Left lung (tissue), 10 donors: Measurements from ENCODE around the gene ARHGEF18. TPM values are rescaled to one million over a fixed set of nuclear protein-coding genes. Genes with fewer than 3 reads are reported as not detected.
A peak's percentile ranks its signal among the peaks of the same experiment; 100 is the strongest.
"Not testable (repeated sequence)": the region's sequence is repeated elsewhere in the genome, so short reads cannot be mapped to it uniquely, and the experiment has no call there.

ENCODE experiments used
- ATAC-seq: fragments of 200-7000 bp; cut with Tn5 transposase; one replicate; pipeline ENCODE4 v1.9.1; 2020; ENCODE audit warnings: moderate library complexity
- DNase-seq, 4 donors: peaks; one replicate each; pipeline ENCODE4 v3.0.0-alpha.2; 2013 to 2020
- H3K27ac ChIP-seq, 2 donors: fragments of 200-600 bp; sonication (generic) in 1 of 2; one replicate each; pipeline versions ENCODE4 v1.5.0 to v1.8.0; 2020 to 2021
- H3K27me3 ChIP-seq, 2 donors: fragments of 200-600 bp; sonication (generic) in 1 of 2; one replicate each; pipeline versions ENCODE4 v1.5.0 to v1.8.0; 2020 to 2021
- H3K36me3 ChIP-seq, 2 donors: fragments of 200-600 bp; sonication (generic) in 1 of 2; one replicate each; pipeline versions ENCODE4 v1.5.0 to v1.8.0; 2020 to 2021
- H3K4me1 ChIP-seq, 2 donors: fragments of 200-600 bp; one replicate each; pipeline ENCODE4 v1.8.0; 2021
- H3K4me3 ChIP-seq, 2 donors: fragments of 200-600 bp; sonication (generic) in 1 of 2; one replicate each; pipeline versions ENCODE4 v1.5.0 to v1.8.0; 2020 to 2021; ENCODE audit warnings: mild to moderate bottlenecking in 1 of 2
- H3K9me3 ChIP-seq, 2 donors: fragments of 200-600 bp; sonication (generic) in 1 of 2; one replicate each; pipeline versions ENCODE4 v1.5.0 to v1.8.0; 2020 to 2021
- CTCF ChIP-seq, 2 donors: fragments of 200-600 bp; sonication (generic) in 1 of 2; IDR thresholded peaks; one replicate each; pipeline versions ENCODE4 v1.5.0 to v1.8.0; 2021; ENCODE audit warnings: antibody characterized with exemption in 2 of 2
- intact Hi-C, 2 donors: fragments of 100-400 bp; cut with DNase I; formaldehyde crosslinking; loops; one replicate each; pipeline versions ENCODE4 v1.11.2 to v1.14.2; 2022
- polyA plus RNA-seq, 6 donors: library from polyadenylated mRNA; unstranded; fragments of 120-200 nt; gene quantifications; one replicate each; pipeline ENCODE4 v1.2.1, GENCODE V29; 2013; ENCODE audit not compliant: insufficient read length in 6 of 6
- total RNA-seq, 2 donors: library from RNA; stranded (reverse); fragmentation: NEBNext Ultra II Directional; extraction: Animal tissue kit (Norgen Biotek cat#: 25700); gene quantifications; one replicate each; pipeline ENCODE4 v1.2.1, GENCODE V29; 2021
- donor health status: DM: no; HTN: yes; CAD: no.
- donor health status: DM: no; HTN: no; CAD: no.

Gene ARHGEF18
- total and polyA plus RNA-seq, 8 donors: 24.6 to 61.2 (median 32.1) TPM

DNA sequence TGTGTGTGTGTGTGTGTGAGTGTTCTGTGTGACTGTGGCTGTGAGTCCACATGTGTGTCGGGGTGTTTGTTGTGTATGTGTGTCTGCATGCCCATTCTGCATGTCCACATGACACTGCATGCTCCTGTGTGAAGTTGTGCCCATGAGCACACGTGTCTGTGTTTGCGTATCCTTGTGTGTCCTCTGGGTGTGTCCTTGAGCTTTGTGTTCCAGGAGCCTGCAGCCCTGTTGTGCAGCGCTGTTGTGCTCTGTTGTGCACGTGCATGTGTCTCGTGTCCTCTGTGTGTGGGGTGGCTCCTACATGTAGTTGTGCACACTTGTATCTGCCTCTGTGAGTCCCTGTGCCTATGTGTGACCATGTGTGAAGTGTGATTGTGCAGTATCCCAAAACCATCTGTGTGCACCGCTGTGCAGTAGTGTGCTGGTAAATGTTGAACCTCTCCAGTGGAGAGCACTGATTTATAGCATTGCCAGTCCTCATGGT, 2.2 kb upstream of the ARHGEF18 start:
- DNase-seq (no peak), ATAC-seq (no peak)
- no peak overlapping the region for H3K27ac ChIP-seq
- no peaks in the 10 kb centered on the region for H3K27me3 ChIP-seq
- H3K36me3 ChIP-seq: no peaks in the 10 kb centered on the region
- intact Hi-C loops: no loop called here
- H3K4me1 ChIP-seq: peaks cover 0 to 50% of the 10 kb centered on the region in 2 donors
- TF ChIP-seq CTCF (IDR thresholded peaks at IDR 0.05): no peak
- H3K4me3 ChIP-seq: no peak overlapping the region
- peaks cover 0 to 2% of the 10 kb centered on the region in 2 donors for H3K9me3 ChIP-seq

DNA sequence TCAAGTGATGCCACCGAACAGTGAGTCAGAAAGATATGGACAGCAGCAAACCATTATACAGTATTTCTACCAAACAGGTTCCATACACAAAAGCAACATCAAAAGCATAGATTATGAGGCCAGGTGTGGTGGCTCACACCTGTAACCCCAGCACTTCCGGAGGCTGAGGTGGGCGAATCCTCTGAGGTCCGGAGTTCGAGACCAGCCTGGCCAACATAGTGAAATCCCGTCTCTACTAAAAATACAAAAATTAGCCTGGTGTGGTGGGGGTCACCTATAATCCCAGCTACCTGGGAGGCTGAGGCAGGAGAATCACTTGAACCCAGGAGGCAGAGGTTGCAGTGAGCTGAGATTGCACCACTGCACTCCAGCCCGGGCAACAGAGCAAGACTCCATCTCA, 1.7 kb upstream of the ARHGEF18 start:
- H3K36me3 ChIP-seq, H3K27me3 ChIP-seq, H3K27ac ChIP-seq, DNase-seq, H3K4me3 ChIP-seq, ATAC-seq, intact Hi-C loops, H3K9me3 ChIP-seq: not testable (repeated sequence)
- H3K4me1 ChIP-seq: peaks cover 0 to 49% of the 10 kb centered on the region in 2 donors

DNA sequence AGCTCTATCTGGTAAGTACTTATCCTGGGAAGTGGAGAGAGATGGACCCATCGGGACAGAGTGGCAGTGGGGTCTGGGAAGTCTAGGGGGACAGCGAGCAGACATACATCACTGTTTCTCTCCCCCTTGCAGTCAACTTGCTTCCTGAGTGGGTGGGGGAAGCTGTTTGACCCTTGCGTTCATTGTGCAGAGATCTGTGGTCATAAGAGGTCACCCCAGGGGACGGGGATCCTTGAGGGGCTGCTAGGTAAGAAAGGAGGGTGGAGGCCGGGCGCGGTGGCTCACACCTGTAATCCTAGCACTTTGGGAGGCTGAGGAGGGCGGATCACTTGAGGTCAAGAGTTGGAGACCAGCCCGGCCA, 474 bp downstream of the ARHGEF18 start:
- H3K4me3 ChIP-seq: peak overlapping the region in 1 of 2 donors; percentile 31
- H3K36me3 ChIP-seq: no peaks in the 10 kb centered on the region
- ATAC-seq (no peak), DNase-seq (no peak)
- TF ChIP-seq CTCF (IDR thresholded peaks at IDR 0.05): no peak
- peaks cover 0 to 38% of the 10 kb centered on the region in 2 donors for H3K4me1 ChIP-seq
- peak overlapping the region in 1 of 2 donors; percentile 82 for H3K27ac ChIP-seq
- H3K9me3 ChIP-seq: peaks cover 0 to 9% of the 10 kb centered on the region in 2 donors
- intact Hi-C loops: no loop called here
- H3K27me3 ChIP-seq: no peaks in the 10 kb centered on the region

- TF ChIP-seq CTCF (IDR thresholded peaks at IDR 0.05): no peak
- peak overlapping the region in 1 of 2 donors; percentile 82 for H3K27ac ChIP-seq
- intact Hi-C loops: no loop called here
- peak overlapping the region in 1 of 2 donors; percentile 31 for H3K4me3 ChIP-seq
- peaks cover 0 to 30% of the 10 kb centered on the region in 2 donors for H3K4me1 ChIP-seq
- DNase-seq (no peak), ATAC-seq (no peak)
- no peaks in the 10 kb centered on the region for H3K36me3 ChIP-seq
- H3K27me3 ChIP-seq: no peaks in the 10 kb centered on the region
- peaks cover 0 to 9% of the 10 kb centered on the region in 2 donors for H3K9me3 ChIP-seq
Measured at GRCh38 chr19:7349961-7350711, 1.4 kb downstream of the ARHGEF18 start.

DNA sequence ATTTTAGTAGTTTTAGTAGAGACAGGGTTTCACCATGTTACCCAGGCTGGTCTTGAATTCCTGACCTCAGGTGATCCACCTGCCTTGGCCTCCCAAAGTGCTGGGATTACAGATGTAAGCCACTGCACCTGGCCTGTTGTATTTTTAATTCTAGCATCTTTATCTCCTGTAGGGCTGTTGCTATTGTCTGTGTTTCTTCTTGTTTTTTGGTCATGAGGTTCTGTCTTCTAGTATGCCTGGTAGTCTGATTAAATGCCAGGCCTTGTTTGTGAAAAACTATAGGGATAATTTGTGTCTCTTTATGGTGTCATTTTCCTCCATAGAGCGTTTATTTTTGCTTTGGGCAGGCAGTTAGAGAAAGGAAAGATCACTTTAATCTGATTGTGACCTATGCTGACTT, 3.1 kb downstream of the ARHGEF18 start:
- DNase-seq: no peak
- H3K4me3 ChIP-seq: no peak overlapping the region
- intact Hi-C loops: no loop called here
- no peak for TF ChIP-seq CTCF (IDR thresholded peaks at IDR 0.05)
- H3K36me3 ChIP-seq: no peaks in the 10 kb centered on the region
- no peak for ATAC-seq
- H3K27me3 ChIP-seq: no peaks in the 10 kb centered on the region
- no peak overlapping the region for H3K27ac ChIP-seq
- H3K4me1 ChIP-seq: peaks cover 0 to 24% of the 10 kb centered on the region in 2 donors
- H3K9me3 ChIP-seq: peaks cover 0 to 9% of the 10 kb centered on the region in 2 donors
